ENCODE results near the gene ZSCAN5C.
"Not testable (repeated sequence)": the region's sequence is repeated elsewhere in the genome, so short reads cannot be mapped to it uniquely, and the experiment has no call there.

The ZSCAN5C gene

DNA sequence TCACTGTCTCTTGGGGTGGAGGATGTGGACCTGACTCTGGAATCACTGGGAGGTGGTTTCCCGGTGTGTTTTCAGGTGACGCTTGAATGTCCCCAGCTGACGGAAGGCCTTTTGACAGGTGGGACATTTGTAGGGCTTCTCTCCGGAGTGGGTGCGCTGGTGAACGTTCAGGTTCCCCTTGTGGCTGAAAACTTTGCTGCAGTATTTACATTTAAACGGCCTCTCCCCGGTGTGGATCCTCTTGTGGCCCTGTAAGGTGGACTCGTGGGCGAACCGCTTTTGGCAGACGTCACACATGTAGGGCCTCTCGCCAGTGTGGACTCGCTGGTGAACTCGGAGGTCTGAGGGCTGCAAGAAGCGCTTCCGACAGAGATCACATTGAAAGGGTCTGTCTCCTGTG lies 12.3 kb upstream of the ZSCAN5C start:
- Histone ChIP-seq H3K4me1 (no peaks in the 10 kb centered on the region), H3K9me3 (ENCODE audit: control insufficient read depth, low read length) (no peaks in the 10 kb centered on the region), H3K79me2 (no peaks in the 10 kb centered on the region), H3K36me3 (ENCODE audit: control insufficient read depth, insufficient read depth, low read length) (no peaks in the 10 kb centered on the region), H3K4me3 (ENCODE audit: low read depth, low read length) (no peak overlapping the region), H3K9ac (no peak overlapping the region), H2AFZ (no peak overlapping the region), H3K27ac (no peak overlapping the region), H3K27me3 (ENCODE audit: control insufficient read depth, insufficient read depth, low read length) (no peaks in the 10 kb centered on the region), H3K4me2 (ENCODE audit: low read length) (no peak overlapping the region)
- TF ChIP-seq CTCF (IDR thresholded peaks at IDR 0.05), result no peak

DNA sequence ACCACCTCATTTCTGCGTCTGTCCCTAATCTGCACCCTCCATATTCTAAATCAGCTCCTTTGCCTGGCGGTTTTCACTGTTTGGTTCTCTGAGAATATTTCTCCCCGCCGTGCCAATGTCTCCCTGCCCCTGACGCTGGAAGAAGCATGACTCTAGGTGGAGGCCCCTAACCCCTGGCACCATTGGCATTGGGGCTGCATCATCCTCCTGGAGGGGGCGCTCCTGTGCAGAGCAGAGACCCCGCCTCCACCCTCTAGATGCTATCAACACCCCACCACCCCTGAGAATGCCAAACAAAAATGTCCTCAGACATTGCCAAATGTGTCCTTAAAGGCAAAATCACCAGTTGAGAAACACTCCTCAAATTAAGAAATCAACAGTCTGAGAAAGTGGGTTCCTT lies 11.0 kb upstream of the ZSCAN5C start:
- no peak overlapping the region for H3K4me2 ChIP-seq (ENCODE audit: low read length)

DNA sequence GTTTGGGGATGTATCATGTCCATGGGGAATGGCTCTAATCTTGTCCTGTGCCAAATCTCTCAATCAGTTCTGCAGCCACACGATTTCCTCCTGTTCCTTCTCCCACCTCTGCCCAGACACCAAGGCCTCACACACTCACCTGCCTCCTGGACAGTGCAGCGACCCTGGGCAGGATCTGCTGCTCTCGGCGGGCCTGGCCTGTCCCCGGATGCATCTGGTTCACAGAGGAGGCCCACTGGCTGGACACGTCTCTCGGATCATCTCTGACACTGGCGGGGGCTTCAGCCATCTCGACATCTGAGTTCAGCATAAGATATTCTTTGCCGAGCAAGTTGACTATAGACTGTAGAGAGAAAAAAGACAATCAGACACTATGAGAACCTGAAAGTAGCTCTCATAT lies 10.4 kb upstream of the ZSCAN5C start:
- no peak overlapping the region for H3K9ac ChIP-seq
- no peaks in the 10 kb centered on the region for H3K79me2 ChIP-seq
- no peak overlapping the region for H3K4me3 ChIP-seq (ENCODE audit: low read depth, low read length)
- no peak for TF ChIP-seq CTCF (IDR thresholded peaks at IDR 0.05)
- no peak overlapping the region for H3K4me2 ChIP-seq (ENCODE audit: low read length)
- H3K27ac ChIP-seq, result no peak overlapping the region
- no peak overlapping the region for H2AFZ ChIP-seq
- no peaks in the 10 kb centered on the region for H3K36me3 ChIP-seq (ENCODE audit: control insufficient read depth, insufficient read depth, low read length)
- no peaks in the 10 kb centered on the region for H3K27me3 ChIP-seq (ENCODE audit: control insufficient read depth, insufficient read depth, low read length)
- H3K9me3 ChIP-seq (ENCODE audit: control insufficient read depth, low read length), result no peaks in the 10 kb centered on the region
- no peaks in the 10 kb centered on the region for H3K4me1 ChIP-seq

More for the DNA sequence above, 11.0 kb upstream of the ZSCAN5C start:
- Histone ChIP-seq H3K27ac (no peak overlapping the region), H3K4me3 (ENCODE audit: low read depth, low read length) (no peak overlapping the region), H2AFZ (no peak overlapping the region), H3K9me3 (ENCODE audit: control insufficient read depth, low read length) (no peaks in the 10 kb centered on the region), H3K27me3 (ENCODE audit: control insufficient read depth, insufficient read depth, low read length) (no peaks in the 10 kb centered on the region), H3K9ac (no peak overlapping the region), H3K4me1 (no peaks in the 10 kb centered on the region), H3K79me2 (no peaks in the 10 kb centered on the region), H3K36me3 (ENCODE audit: control insufficient read depth, insufficient read depth, low read length) (no peaks in the 10 kb centered on the region)
- no peak for TF ChIP-seq CTCF (IDR thresholded peaks at IDR 0.05)

GRCh38 chr19:56193981-56194640 lies 8.0 kb upstream of the ZSCAN5C start:
- no peak overlapping the region for H3K9ac ChIP-seq

DNA sequence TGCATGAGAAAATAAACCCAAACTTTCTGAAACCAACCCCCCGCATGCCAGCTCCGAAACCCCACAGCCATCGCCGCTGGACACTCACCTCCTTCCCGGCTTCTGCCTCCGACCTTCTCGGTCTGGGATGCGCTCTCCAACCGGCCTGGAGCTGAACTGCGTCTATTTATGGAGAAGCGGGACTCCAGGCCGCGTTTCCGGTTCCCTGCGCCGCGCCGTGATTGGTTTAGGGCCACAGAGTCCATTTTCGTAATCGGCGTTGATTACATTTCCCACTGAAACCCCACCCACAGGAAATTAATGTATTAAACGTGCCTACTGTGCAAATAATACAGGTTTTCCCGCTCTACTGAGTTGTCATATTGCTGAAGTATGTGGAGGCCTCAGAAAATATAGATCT lies 4.4 kb upstream of the ZSCAN5C start, which contains the start of gene ZSCAN5B:
Gene ZSCAN5B, minus strand, starts transcription at position 138 of the 400 bp plus-strand sequence. CDS start 4,731 bp downstream, outside the sequence.
- H3K79me2 ChIP-seq; H3K4me1 ChIP-seq; H3K27ac ChIP-seq; H2AFZ ChIP-seq; H3K9me3 ChIP-seq (ENCODE audit: control insufficient read depth, low read length); H3K4me2 ChIP-seq (ENCODE audit: low read length); H3K9ac ChIP-seq; H3K4me3 ChIP-seq (ENCODE audit: low read depth, low read length); H3K27me3 ChIP-seq (ENCODE audit: control insufficient read depth, insufficient read depth, low read length); H3K36me3 ChIP-seq (ENCODE audit: control insufficient read depth, insufficient read depth, low read length): not testable (repeated sequence)

More at GRCh38 chr19:56193981-56194640, 8.0 kb upstream of the ZSCAN5C start:
- Histone ChIP-seq H3K4me2 (ENCODE audit: low read length) (no peak overlapping the region), H3K27me3 (ENCODE audit: control insufficient read depth, insufficient read depth, low read length) (no peaks in the 10 kb centered on the region), H3K4me1 (no peaks in the 10 kb centered on the region), H3K36me3 (ENCODE audit: control insufficient read depth, insufficient read depth, low read length) (no peaks in the 10 kb centered on the region), H3K79me2 (no peaks in the 10 kb centered on the region), H3K27ac (no peak overlapping the region), H3K9me3 (ENCODE audit: control insufficient read depth, low read length) (no peaks in the 10 kb centered on the region), H2AFZ (no peak overlapping the region), H3K4me3 (ENCODE audit: low read depth, low read length) (no peak overlapping the region)
- TF ChIP-seq CTCF (IDR thresholded peaks at IDR 0.05), result no peak
